SK-N-SH (cell line): ENCODE results near the gene CUX1.

Source experiments
- CTCF ChIP-seq: fragments of 200-600 bp; sonication (generic); IDR thresholded peaks from 2 replicates; pipeline ENCODE4 v1.6.1; 2017; ENCODE audit warnings: antibody characterized with exemption, mild to moderate bottlenecking, moderate library complexity
- NRF1 ChIP-seq: IDR thresholded peaks from 2 replicates; pipeline ENCODE4 v1.6.1; 2012; ENCODE audit warnings: low read depth, mild to moderate bottlenecking, low read length
- RAD21 ChIP-seq: IDR thresholded peaks from 2 replicates; pipeline ENCODE4 v1.6.1; 2012; ENCODE audit warnings: mild to moderate bottlenecking, low read length
- USF2 ChIP-seq: fragments of 150-350 bp; IDR thresholded peaks from 2 replicates; pipeline ENCODE4 v1.6.1; 2017; ENCODE audit warnings: antibody characterized with exemption, low read length, low read depth, borderline replicate concordance

DNA sequence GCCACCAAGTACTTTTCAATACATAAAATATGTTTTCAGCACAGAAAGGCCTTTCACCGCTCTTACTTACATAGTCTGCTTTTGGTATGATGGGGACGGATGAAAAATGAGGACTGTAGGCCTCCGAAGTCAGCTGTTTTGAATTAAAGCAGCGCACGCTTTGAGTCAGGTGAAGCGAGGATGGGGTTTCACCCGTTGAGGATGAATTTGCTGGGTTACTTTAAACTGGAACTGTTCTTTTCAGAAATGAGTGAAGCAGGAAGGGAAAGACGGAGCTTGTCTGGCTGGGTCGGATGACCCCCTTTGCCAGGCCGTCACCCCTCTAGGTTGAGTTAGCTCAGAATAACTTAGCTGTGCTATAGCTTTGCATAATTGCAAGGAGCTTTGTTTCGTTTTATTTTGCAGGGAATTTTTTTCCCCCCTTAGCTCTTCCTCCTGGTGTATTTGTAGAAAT lies 40.0 kb downstream of the CUX1 start:
- no peak for TF ChIP-seq RAD21
- no peak for TF ChIP-seq NRF1
- TF ChIP-seq CTCF: no peak
- TF ChIP-seq USF2: no peak
